NCI-H748 (cell line): ENCODE measurements around the gene PRKD1.
A peak's percentile ranks its signal among the peaks of the same experiment; 100 is the strongest.
"Not testable (repeated sequence)": the region's sequence is repeated elsewhere in the genome, so short reads cannot be mapped to it uniquely, and the experiment has no call there.

Experiments
- DNase-seq: peaks from one replicate; lab custom pipeline; 2025; ENCODE audit not compliant: unreplicated experiment; lab: John Stamatoyannopoulos, UW

Gene PRKD1

GRCh38 chr14:29839691-29840090 lies 88.0 kb downstream of the PRKD1 start:
- DNase-seq: not testable (repeated sequence)

- DNase-seq: no peak
Observed at GRCh38 chr14:29838752-29839151, 88.9 kb downstream of the PRKD1 start.

GRCh38 chr14:29836395-29836794 lies 91.3 kb downstream of the PRKD1 start:
- DNase-seq: no peak

GRCh38 chr14:29832042-29832441 lies 95.6 kb downstream of the PRKD1 start:
- no peak for DNase-seq

GRCh38 chr14:29829851-29830250 lies 97.8 kb downstream of the PRKD1 start:
- no peak for DNase-seq

GRCh38 chr14:29823816-29824215 lies 103.8 kb downstream of the PRKD1 start:
- no peak for DNase-seq

- peak; percentile 96 for DNase-seq
Observed at GRCh38 chr14:29822430-29822709, 105.3 kb downstream of the PRKD1 start.

- DNase-seq: peak; percentile 80
Observed at GRCh38 chr14:29821661-29822429, 105.8 kb downstream of the PRKD1 start.

GRCh38 chr14:29821242-29821641 lies 106.4 kb downstream of the PRKD1 start:
- no peak for DNase-seq

GRCh38 chr14:29820785-29821184 lies 106.9 kb downstream of the PRKD1 start:
- no peak for DNase-seq

GRCh38 chr14:29817767-29818405 lies 109.8 kb downstream of the PRKD1 start:
- no peak for DNase-seq

GRCh38 chr14:29815016-29815674 lies 112.5 kb downstream of the PRKD1 start:
- no peak for DNase-seq

- no peak for DNase-seq
Observed at GRCh38 chr14:29814156-29815015, 113.3 kb downstream of the PRKD1 start.

- DNase-seq: peak; percentile 30
Observed at GRCh38 chr14:29810682-29811081, 117.0 kb downstream of the PRKD1 start.

- DNase-seq: no peak
Observed at GRCh38 chr14:29810064-29810463, 117.6 kb downstream of the PRKD1 start.

GRCh38 chr14:29806124-29806517 lies 121.5 kb downstream of the PRKD1 start:
- no peak for DNase-seq

- peak; percentile 19 for DNase-seq
Observed at GRCh38 chr14:29805415-29806123, 122.1 kb downstream of the PRKD1 start.

- DNase-seq: no peak
Observed at GRCh38 chr14:29804481-29805266, 123.0 kb downstream of the PRKD1 start.

- no peak for DNase-seq
Observed at GRCh38 chr14:29803045-29803444, 124.6 kb downstream of the PRKD1 start.

GRCh38 chr14:29802211-29802610 lies 125.4 kb downstream of the PRKD1 start:
- DNase-seq: no peak
